ENCODE data around the gene SPARC. TPM values are rescaled to one million over a fixed set of nuclear protein-coding genes. Genes with fewer than 3 reads are reported as not detected.

Gene SPARC
- total and polyA plus RNA-seq, 2 donors (not counting 1 experiment from before 2014, with no cell fraction given) = 0.45 TPM; not detected in 1

- H3K27me3 Mint-ChIP-seq = no peaks in the 10 kb centered on the region
- H2AFZ ChIP-seq (ENCODE audit: insufficient read depth, low read depth, low read length, poor library complexity, severe bottlenecking) = no peak overlapping the region
- H3K9me3 Mint-ChIP-seq (ENCODE audit: insufficient read depth) = no peaks in the 10 kb centered on the region
- H3K79me2 ChIP-seq (ENCODE audit: control insufficient read depth, insufficient read depth, low read length) = no peaks in the 10 kb centered on the region
- ATAC-seq (ENCODE audit: low read depth) (no peak), DNase-seq (no peak)
- H3K9me3 ChIP-seq (ENCODE audit: control extremely low read depth in 1 of 3, control insufficient read depth in 2 of 3, insufficient read depth in 1 of 3, low read length in 2 of 3) = no peaks in the 10 kb centered on the region
- no peak overlapping the region for H3K4me3 Mint-ChIP-seq
- no peak overlapping the region for H3K27ac ChIP-seq (ENCODE audit: low read length in 2 of 2)
- no peaks in the 10 kb centered on the region for H4K20me1 ChIP-seq (ENCODE audit: control insufficient read depth, insufficient read depth, low read length, poor library complexity, severe bottlenecking)
- H3K27me3 ChIP-seq (replicated peaks in 1 of 4; ENCODE audit: control extremely low read depth in 1 of 4, control insufficient read depth in 3 of 4, insufficient read depth in 4 of 4, low read length in 3 of 4) = peaks cover 0 to 4% (median 0%) of the 10 kb centered on the region in 4 experiments
- no peak overlapping the region for H3K9ac ChIP-seq (ENCODE audit: low read length)
- peaks cover 15 to 22% of the 10 kb centered on the region in 2 donors for H3K4me1 ChIP-seq (ENCODE audit: control insufficient read depth in 2 of 2, insufficient read depth in 2 of 2, low read length in 2 of 2)
- intact Hi-C loops (cut with micrococcal nuclease) = no loop called here
- ChIA-PET CTCF (interaction anchor here (0.6 to 6.1 kb wide), 11 partner anchors 9 to 482 kb away, joined by 3 to 156 read pairs (median 4); partner anchors contain the start of genes G3BP1 and SLC36A1), POLR2A (interaction anchor here (0.6 kb wide), 1 partner anchor 46 kb away, joined by 5 read pairs; no protein-coding TSS in a partner anchor)
- H3K4me1 Mint-ChIP-seq = peaks cover 25% of the 10 kb centered on the region
- 98% methylated on average over 7 of the region's 12 CpGs for WGBS (ENCODE audit: insufficient coverage)
- H3K4me2 ChIP-seq (replicated peaks; ENCODE audit: low read depth, low read length, poor library complexity, severe bottlenecking) = no peak overlapping the region
- no peak overlapping the region for H3K4me3 ChIP-seq (ENCODE audit: control extremely low read depth in 1 of 5, extremely low read depth in 1 of 5, insufficient read depth in 1 of 5, low read depth in 2 of 5, low read length in 4 of 5)
- TF ChIP-seq CTCF (IDR thresholded peaks at IDR 0.05) = no peak
- no peak for TF ChIP-seq EZH2 (IDR thresholded peaks at IDR 0.05; ENCODE audit: borderline replicate concordance, insufficient read depth, low read depth, low read length, poor library complexity, severe bottlenecking)
- no peaks in the 10 kb centered on the region for H3K36me3 ChIP-seq (replicated peaks in 1 of 2; ENCODE audit: control extremely low read depth in 1 of 2, control insufficient read depth in 1 of 2, extremely low read depth in 1 of 2, insufficient read depth in 2 of 2, low read length in 1 of 2)
- no peak overlapping the region for H3K27ac Mint-ChIP-seq
These were observed 25.9 kb downstream of the SPARC start for GRCh38 chr5:151660616-151661495.

Measured in B cell (primary cell).